Lower lobe of right lung (tissue), 2 donors: ENCODE measurements around the gene KDSR. TPM values are rescaled to one million over a fixed set of nuclear protein-coding genes. Genes with fewer than 3 reads are reported as not detected.

ENCODE experiments used
- ATAC-seq, 2 donors: fragments of 200-7000 bp; cut with Tn5 transposase; one replicate each; pipeline ENCODE4 v1.9.1; 2020 to 2022; ENCODE audit warnings: mild to moderate bottlenecking in 2 of 2, moderate library complexity in 2 of 2
- DNase-seq: peaks from one replicate; pipeline ENCODE4 v3.0.0-alpha.2; 2020
- H3K27ac ChIP-seq: fragments of 200-600 bp; one replicate; pipeline ENCODE4 v1.8.0; 2022
- H3K27me3 ChIP-seq: fragments of 200-600 bp; one replicate; pipeline ENCODE4 v1.8.0; 2022; ENCODE audit warnings: low read depth
- H3K36me3 ChIP-seq: fragments of 200-600 bp; one replicate; pipeline ENCODE4 v1.8.0; 2022; ENCODE audit warnings: mild to moderate bottlenecking
- H3K4me1 ChIP-seq: fragments of 200-600 bp; one replicate; pipeline ENCODE4 v1.8.0; 2022
- H3K4me3 ChIP-seq: fragments of 200-600 bp; one replicate; pipeline ENCODE4 v1.8.0; 2022; ENCODE audit warnings: mild to moderate bottlenecking
- H3K9me3 ChIP-seq: fragments of 200-600 bp; one replicate; pipeline ENCODE4 v1.8.0; 2022
- CTCF ChIP-seq: fragments of 200-600 bp; IDR thresholded peaks from one replicate; pipeline ENCODE4 v1.8.0; 2022; ENCODE audit warnings: antibody characterized with exemption, mild to moderate bottlenecking
- intact Hi-C: fragments of 100-400 bp; cut with DNase I; formaldehyde crosslinking; loops from one replicate; pipeline ENCODE4 v1.11.0; 2022
- total RNA-seq: library from RNA; stranded (reverse); fragmentation: NEBNext Ultra II Directional; extraction: Animal tissue kit (Norgen Biotek cat#: 25700); gene quantifications from one replicate; pipeline ENCODE4 v1.2.1, GENCODE V29; 2021
- donor health status: DM: no; HTN: yes; CAD: no; lungs with severe emphysema.

KDSR gene
- total RNA-seq, 1 donor from 2014 or later = 68.5 TPM

- Histone ChIP-seq H3K4me1 (peaks cover 8% of the 10 kb centered on the region), H3K9me3 (no peaks in the 10 kb centered on the region), H3K27ac (no peak overlapping the region), H3K4me3 (no peak overlapping the region), H3K36me3 (no peaks in the 10 kb centered on the region), H3K27me3 (no peaks in the 10 kb centered on the region)
- intact Hi-C loops = loop anchor here (10.0 kb wide), 1 partner anchor 67 kb away; no protein-coding TSS in a partner anchor
- DNase-seq (no peak), ATAC-seq (no peak)
- TF ChIP-seq CTCF = no peak
Measured at GRCh38 chr18:63311118-63312018, 55.6 kb downstream of the KDSR start.

GRCh38 chr18:63309422-63309821 is 57.6 kb downstream of the KDSR start:
- H3K9me3 ChIP-seq = no peaks in the 10 kb centered on the region
- H3K27me3 ChIP-seq = no peaks in the 10 kb centered on the region
- DNase-seq (no peak), ATAC-seq (no peak)
- peaks cover 8% of the 10 kb centered on the region for H3K4me1 ChIP-seq
- no peak overlapping the region for H3K27ac ChIP-seq
- intact Hi-C loops = no loop called here
- H3K4me3 ChIP-seq = no peak overlapping the region
- TF ChIP-seq CTCF = no peak
- H3K36me3 ChIP-seq = no peaks in the 10 kb centered on the region

GRCh38 chr18:63307551-63308200 is 59.3 kb downstream of the KDSR start:
- Histone ChIP-seq H3K4me1 (peaks cover 17% of the 10 kb centered on the region), H3K4me3 (no peak overlapping the region), H3K27ac (no peak overlapping the region), H3K36me3 (no peaks in the 10 kb centered on the region), H3K9me3 (no peaks in the 10 kb centered on the region), H3K27me3 (no peaks in the 10 kb centered on the region)
- ATAC-seq = no peak
- TF ChIP-seq CTCF = no peak
- intact Hi-C loops = no loop called here
- DNase-seq = no peak

- H3K9me3 ChIP-seq = no peaks in the 10 kb centered on the region
- intact Hi-C loops = no loop called here
- H3K36me3 ChIP-seq = no peaks in the 10 kb centered on the region
- ATAC-seq (no peak), DNase-seq (no peak)
- H3K4me3 ChIP-seq = no peak overlapping the region
- H3K27ac ChIP-seq = no peak overlapping the region
- TF ChIP-seq CTCF = no peak
- no peaks in the 10 kb centered on the region for H3K27me3 ChIP-seq
- peaks cover 24% of the 10 kb centered on the region for H3K4me1 ChIP-seq
Measured at GRCh38 chr18:63306819-63307550, 60.0 kb downstream of the KDSR start.

GRCh38 chr18:63306249-63306648 is 60.8 kb downstream of the KDSR start:
- Histone ChIP-seq H3K36me3 (no peaks in the 10 kb centered on the region), H3K4me1 (peaks cover 32% of the 10 kb centered on the region), H3K9me3 (no peaks in the 10 kb centered on the region), H3K4me3 (no peak overlapping the region), H3K27me3 (no peaks in the 10 kb centered on the region), H3K27ac (no peak overlapping the region)
- ATAC-seq = no peak
- TF ChIP-seq CTCF = no peak
- no peak for DNase-seq
- intact Hi-C loops = no loop called here
